B cell (primary cell): ENCODE data around the gene EXOC6B. TPM values are rescaled to one million over a fixed set of nuclear protein-coding genes. Genes with fewer than 3 reads are reported as not detected.

Experiments used
- ATAC-seq: fragments of 200-7000 bp; cut with Tn5 transposase; one replicate; pipeline ENCODE4 v1.10.0; 2021; ENCODE audit warnings: low read depth, mild to moderate bottlenecking, moderate number of reproducible peaks, moderate library complexity
- CTCF ChIA-PET: fragments of 350-600 bp; sonication (Branson Sonifier 250); formaldehyde crosslinking; loops from one replicate; lab custom pipeline; 2021; ENCODE audit warnings: antibody characterized with exemption, inconsistent platforms; lab: Charles Lee
- POLR2A ChIA-PET: fragments of 350-600 bp; sonication (Branson Sonifier 250); formaldehyde crosslinking; loops from one replicate; lab custom pipeline; 2021; ENCODE audit warnings: antibody characterized with exemption; lab: Charles Lee
- DNase-seq: peaks from one replicate; pipeline ENCODE4 v3.0.0; 2013
- H2AFZ ChIP-seq: 2 replicates; pipeline ENCODE4 v1.6.1; 2012; ENCODE audit warnings: mild to moderate bottlenecking, low read depth, low read length; ENCODE audit not compliant: insufficient read depth, poor library complexity, severe bottlenecking
- H3K27ac ChIP-seq, 2 donors: 1 replicate in 1 of 2; 2 replicates in 1 of 2; pipeline ENCODE4 v1.5.1; 2012 to 2013; ENCODE audit warnings: low read length in 2 of 2, mild to moderate bottlenecking in 2 of 2, moderate library complexity in 1 of 2
- H3K27me3 ChIP-seq, 4 experiments: fragments of 200-600 bp in 1 of 4; sonication (generic) in 1 of 4; replicated peaks in 1 of 4; 1 replicate in 2 of 4; 2 replicates in 2 of 4; pipeline versions ENCODE4 v1.6.1 to v1.7.0; 2013 to 2016; ENCODE audit warnings: low read length in 3 of 4, mild to moderate bottlenecking in 2 of 4, mixed read lengths in 1 of 4, moderate library complexity in 1 of 4; ENCODE audit not compliant: insufficient read depth in 4 of 4, control insufficient read depth in 3 of 4; ENCODE audit errors: control extremely low read depth in 1 of 4
- H3K36me3 ChIP-seq, 2 experiments: replicated peaks in 1 of 2; 1 replicate in 1 of 2; 2 replicates in 1 of 2; pipeline versions ENCODE4 v1.6.1 to v1.7.1; 2013; ENCODE audit warnings: low read length in 1 of 2; ENCODE audit not compliant: insufficient read depth in 2 of 2, control insufficient read depth in 1 of 2; ENCODE audit errors: control extremely low read depth in 1 of 2, extremely low read depth in 1 of 2
- H3K4me1 ChIP-seq, 2 donors: fragments of 200-600 bp in 1 of 2; sonication (generic) in 1 of 2; 1 replicate in 1 of 2; 2 replicates in 1 of 2; pipeline versions ENCODE4 v1.5.1 to v1.6.1; 2013 to 2017; ENCODE audit warnings: low read length in 2 of 2; ENCODE audit not compliant: control insufficient read depth in 2 of 2, insufficient read depth in 2 of 2
- H3K4me2 ChIP-seq: replicated peaks from 2 replicates; pipeline ENCODE3; 2012; ENCODE audit warnings: mild to moderate bottlenecking, low read depth, low read length; ENCODE audit not compliant: poor library complexity, severe bottlenecking
- H3K4me3 ChIP-seq, 5 experiments: fragments of 200-600 bp in 1 of 5; sonication (generic) in 1 of 5; 1 replicate in 3 of 5; 2 replicates in 2 of 5; pipeline versions ENCODE4 v1.5.1 to v1.7.0; 2011 to 2016; ENCODE audit warnings: low read length in 4 of 5, mild to moderate bottlenecking in 4 of 5, low read depth in 2 of 5, control low read depth in 1 of 5, moderate library complexity in 1 of 5; ENCODE audit not compliant: insufficient read depth in 1 of 5; ENCODE audit errors: control extremely low read depth in 1 of 5, extremely low read depth in 1 of 5
- H3K79me2 ChIP-seq: fragments of 200-600 bp; sonication (generic); one replicate; pipeline ENCODE4 v1.6.0; 2016; ENCODE audit warnings: low read length; ENCODE audit not compliant: control insufficient read depth, insufficient read depth
- H3K9ac ChIP-seq: fragments of 200-600 bp; sonication (generic); 2 replicates; pipeline ENCODE4 v1.6.1; 2017; ENCODE audit warnings: mild to moderate bottlenecking, low read length, moderate library complexity
- H3K9me3 ChIP-seq, 3 donors: one replicate each; pipeline versions ENCODE4 v1.6.1 to v1.7.1; 2013; ENCODE audit warnings: low read length in 2 of 3; ENCODE audit not compliant: control insufficient read depth in 2 of 3, insufficient read depth in 1 of 3; ENCODE audit errors: control extremely low read depth in 1 of 3
- H4K20me1 ChIP-seq: 2 replicates; pipeline ENCODE4 v1.6.0; 2012; ENCODE audit warnings: mild to moderate bottlenecking, low read length; ENCODE audit not compliant: insufficient read depth, control insufficient read depth, poor library complexity, severe bottlenecking
- H3K27ac Mint-ChIP-seq: one replicate; pipeline ENCODE4 v1.8.0; 2021; ENCODE audit warnings: mixed read lengths
- H3K27me3 Mint-ChIP-seq: one replicate; pipeline ENCODE4 v1.8.0; 2021; ENCODE audit warnings: mixed read lengths
- H3K4me1 Mint-ChIP-seq: one replicate; pipeline ENCODE4 v1.8.0; 2021; ENCODE audit warnings: mixed read lengths
- H3K4me3 Mint-ChIP-seq: one replicate; pipeline ENCODE4 v1.8.0; 2021; ENCODE audit warnings: mixed read lengths
- H3K9me3 Mint-ChIP-seq: one replicate; pipeline ENCODE4 v1.8.0; 2022; ENCODE audit warnings: mixed read lengths; ENCODE audit not compliant: insufficient read depth
- EZH2 ChIP-seq: IDR thresholded peaks from 2 replicates; pipeline ENCODE4 v1.6.1; 2012; ENCODE audit warnings: borderline replicate concordance, low read depth, mild to moderate bottlenecking, moderate library complexity, low read length; ENCODE audit not compliant: insufficient read depth, poor library complexity, severe bottlenecking
- WGBS: methylation state at CpG from one replicate; pipeline ENCODE4 v1.1.5; 2013; ENCODE audit warnings: missing lambda C conversion rate; ENCODE audit not compliant: insufficient coverage; 5-methylcytosine and 5-hydroxymethylcytosine counted together
- intact Hi-C: fragments of 100-400 bp; cut with micrococcal nuclease; formaldehyde crosslinking; loops from one replicate; pipeline ENCODE4 v1.10.0; 2022
- polyA plus RNA-seq: library from polyadenylated mRNA; depleted of rRNA; stranded (reverse); fragments of >200 nt; gene quantifications from 2 replicates; pipeline ENCODE4 v1.2.3, GENCODE V29; 2012
- total RNA-seq, 2 donors: library from RNA; stranded (reverse); fragments of 120-200 nt in 1 of 2; gene quantifications; 1 replicate in 1 of 2; 2 replicates in 1 of 2; pipeline versions ENCODE4 v1.2.3 to v1.2.4, GENCODE V29; 2013 to 2022
- TF ChIP-seq, protein P1 (sequence below): fragments of 200-600 bp; IDR thresholded peaks from one replicate; pipeline ENCODE4 v1.8.0; 2022; ENCODE audit warnings: antibody characterized with exemption, mild to moderate bottlenecking

EXOC6B gene
- total and polyA plus RNA-seq, 2 donors (not counting 1 experiment from before 2014, with no cell fraction given), result 4.8 to 22.6 TPM

DNA sequence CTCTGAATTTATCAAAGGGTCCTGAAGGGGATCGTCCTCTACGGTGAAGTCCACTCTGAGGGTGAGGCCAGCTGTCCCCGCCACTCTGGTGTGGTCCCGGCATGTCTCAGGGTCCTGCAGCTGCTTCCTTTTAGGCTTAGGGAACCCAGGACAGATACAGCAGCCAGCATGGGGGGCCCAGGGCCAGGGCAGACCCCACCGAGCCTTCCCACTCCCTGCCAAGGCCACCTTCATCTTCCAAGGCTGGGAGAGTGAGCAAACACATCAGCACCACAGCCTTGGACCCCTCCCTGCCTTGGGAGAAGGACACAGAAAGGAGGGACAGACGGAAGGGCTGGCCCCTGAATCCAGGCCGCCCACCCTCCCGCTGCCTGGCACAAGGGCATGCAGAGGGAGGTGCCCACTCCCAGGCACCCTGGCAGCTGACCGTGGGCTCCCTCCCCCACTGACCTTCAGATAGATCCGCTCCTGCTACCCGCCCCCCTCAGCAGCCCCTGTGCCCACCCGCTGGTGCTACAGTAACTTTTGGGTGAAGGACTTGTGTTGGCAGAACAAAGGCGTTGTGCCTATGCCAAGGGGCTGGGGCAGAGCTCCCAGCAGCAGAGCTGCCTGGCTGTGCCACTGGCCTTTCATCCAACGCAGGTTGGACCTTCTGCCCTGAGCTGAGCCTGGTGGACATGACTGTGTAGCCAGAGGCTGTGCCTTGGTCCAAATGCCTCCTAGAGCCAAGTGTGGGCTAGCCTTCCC lies 685.8 kb downstream of the EXOC6B start:
- TF ChIP-seq EZH2, result no peak
- TF ChIP-seq, protein P1, sequence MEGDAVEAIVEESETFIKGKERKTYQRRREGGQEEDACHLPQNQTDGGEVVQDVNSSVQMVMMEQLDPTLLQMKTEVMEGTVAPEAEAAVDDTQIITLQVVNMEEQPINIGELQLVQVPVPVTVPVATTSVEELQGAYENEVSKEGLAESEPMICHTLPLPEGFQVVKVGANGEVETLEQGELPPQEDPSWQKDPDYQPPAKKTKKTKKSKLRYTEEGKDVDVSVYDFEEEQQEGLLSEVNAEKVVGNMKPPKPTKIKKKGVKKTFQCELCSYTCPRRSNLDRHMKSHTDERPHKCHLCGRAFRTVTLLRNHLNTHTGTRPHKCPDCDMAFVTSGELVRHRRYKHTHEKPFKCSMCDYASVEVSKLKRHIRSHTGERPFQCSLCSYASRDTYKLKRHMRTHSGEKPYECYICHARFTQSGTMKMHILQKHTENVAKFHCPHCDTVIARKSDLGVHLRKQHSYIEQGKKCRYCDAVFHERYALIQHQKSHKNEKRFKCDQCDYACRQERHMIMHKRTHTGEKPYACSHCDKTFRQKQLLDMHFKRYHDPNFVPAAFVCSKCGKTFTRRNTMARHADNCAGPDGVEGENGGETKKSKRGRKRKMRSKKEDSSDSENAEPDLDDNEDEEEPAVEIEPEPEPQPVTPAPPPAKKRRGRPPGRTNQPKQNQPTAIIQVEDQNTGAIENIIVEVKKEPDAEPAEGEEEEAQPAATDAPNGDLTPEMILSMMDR, result no peak
- intact Hi-C loops, result no loop called here
- DNase-seq, result no peak
- Histone ChIP-seq H3K9me3 (peaks cover 0 to 14% (median 0%) of the 10 kb centered on the region in 3 donors), H3K79me2 (no peaks in the 10 kb centered on the region), H3K4me2 (no peak overlapping the region), H3K27me3 (peaks cover 0 to 27% (median 7%) of the 10 kb centered on the region in 4 experiments), H4K20me1 (no peaks in the 10 kb centered on the region), H2AFZ (no peak overlapping the region), H3K36me3 (no peaks in the 10 kb centered on the region), H3K4me1 (peaks cover 6 to 14% of the 10 kb centered on the region in 2 donors), H3K27ac (no peak overlapping the region), H3K9ac (no peak overlapping the region), H3K4me3 (no peak overlapping the region)
- no peak for ATAC-seq
- WGBS, result 92% methylated on average over 13 of the region's 14 CpGs
- Mint-ChIP-seq H3K4me1 (peaks cover 8% of the 10 kb centered on the region), H3K4me3 (no peak overlapping the region), H3K27ac (no peak overlapping the region), H3K9me3 (no peaks in the 10 kb centered on the region), H3K27me3 (peaks cover 17% of the 10 kb centered on the region)
- POLR2A ChIA-PET, result no interaction called here
- CTCF ChIA-PET, result interaction anchor here (1.0 kb wide), 1 partner anchor 11 kb away, joined by 4 read pairs; no protein-coding TSS in a partner anchor

DNA sequence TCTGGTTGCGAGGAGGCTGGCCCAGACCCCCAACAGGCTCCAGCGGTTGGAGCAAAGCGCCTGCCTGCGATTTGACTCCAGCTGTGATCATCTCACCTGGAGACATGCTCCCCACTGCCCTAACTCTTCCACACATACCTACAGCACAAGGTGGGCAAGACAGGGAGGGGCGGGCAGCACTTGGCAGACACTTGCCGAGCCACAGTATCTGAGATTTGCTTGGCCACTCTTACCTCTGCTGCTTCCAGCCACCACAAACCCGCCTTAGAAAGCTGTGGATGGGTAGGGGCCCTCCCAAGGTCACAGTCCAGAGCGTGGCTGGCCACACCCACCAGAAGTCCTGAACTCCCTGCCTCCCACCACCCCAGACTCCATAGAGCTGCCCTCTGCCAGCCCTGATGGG lies 686.4 kb downstream of the EXOC6B start:
- Histone ChIP-seq H3K79me2 (no peaks in the 10 kb centered on the region), H2AFZ (no peak overlapping the region), H3K36me3 (no peaks in the 10 kb centered on the region), H3K4me1 (peaks cover under 1 to 9% of the 10 kb centered on the region in 2 donors), H3K4me2 (no peak overlapping the region), H3K9me3 (peaks cover 0 to 10% (median 0%) of the 10 kb centered on the region in 3 donors), H3K27ac (no peak overlapping the region), H3K27me3 (peaks cover 0 to 21% (median 6%) of the 10 kb centered on the region in 4 experiments), H4K20me1 (no peaks in the 10 kb centered on the region), H3K4me3 (no peak overlapping the region), H3K9ac (no peak overlapping the region)
- TF ChIP-seq, protein P1, result no peak
- no peak for TF ChIP-seq EZH2
- no peak for DNase-seq
- intact Hi-C loops, result no loop called here
- no peak for ATAC-seq
- ChIA-PET POLR2A (no interaction called here), CTCF (interaction anchor here (1.0 kb wide), 1 partner anchor 11 kb away, joined by 4 read pairs; no protein-coding TSS in a partner anchor)
- Mint-ChIP-seq H3K4me3 (no peak overlapping the region), H3K4me1 (peaks cover 7% of the 10 kb centered on the region), H3K27ac (no peak overlapping the region), H3K9me3 (no peaks in the 10 kb centered on the region), H3K27me3 (peaks cover 17% of the 10 kb centered on the region)
- 94% methylated on average over 5 of the region's 8 CpGs for WGBS
